Suppressor macrophage treated with lipopolysaccharide for 1 hour (primary cell): ENCODE results near the gene GPR101.

ENCODE experiments used
- DNase-seq, 3 donors: peaks; one replicate each; pipeline ENCODE4 v3.0.0-alpha.2; 2020 to 2022

Gene GPR101

GRCh38 chrX:137033774-137034507 is at the start of gene GPR101:
GPR101 (minus strand) TSS chrX:137033995; CDS start chrX:137031674, 2,321 bp downstream.
- no peak for DNase-seq

DNA sequence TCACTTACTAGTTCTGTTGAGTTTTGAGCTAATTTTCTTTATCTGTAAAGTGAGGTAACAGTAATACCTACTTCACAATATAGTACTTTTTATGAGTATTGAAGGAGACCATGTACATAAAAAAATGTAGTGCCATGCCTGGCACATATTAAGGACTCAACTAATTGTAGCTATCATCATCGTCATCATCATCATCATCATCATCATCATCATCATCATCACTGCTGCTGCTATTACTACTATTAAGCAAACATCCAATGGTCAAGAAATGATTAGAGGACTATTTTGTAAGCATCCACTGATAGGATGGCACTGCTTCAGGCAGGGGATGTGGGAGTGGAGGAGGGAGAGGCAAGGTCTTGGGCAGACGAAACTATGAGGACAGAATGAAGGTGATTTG is 47.4 kb upstream of the GPR101 start:
- no peak for DNase-seq

GRCh38 chrX:137072396-137072795 is 38.6 kb upstream of the GPR101 start:
- DNase-seq: no peak

DNA sequence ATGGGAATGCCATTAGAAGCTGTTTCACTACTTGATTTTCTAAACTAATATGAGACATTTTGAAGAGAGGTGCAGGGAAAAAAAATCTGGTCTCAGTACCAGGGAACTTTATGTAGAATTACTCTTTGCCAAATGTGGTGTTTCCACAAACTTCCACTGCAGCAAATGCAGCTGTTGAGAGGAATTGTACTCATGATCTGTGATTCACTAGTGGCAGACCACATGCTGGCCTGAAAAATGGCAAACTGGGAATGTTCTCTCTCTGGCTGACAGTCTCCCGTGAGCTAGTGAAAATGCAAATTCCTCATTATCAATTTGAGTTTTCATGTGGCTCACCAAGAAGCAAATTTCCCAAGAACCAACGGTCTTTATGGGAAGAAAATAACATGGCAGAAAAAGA is 37.8 kb upstream of the GPR101 start:
- no peak for DNase-seq

GRCh38 chrX:137067147-137067546 is 33.4 kb upstream of the GPR101 start:
- DNase-seq: no peak

DNA sequence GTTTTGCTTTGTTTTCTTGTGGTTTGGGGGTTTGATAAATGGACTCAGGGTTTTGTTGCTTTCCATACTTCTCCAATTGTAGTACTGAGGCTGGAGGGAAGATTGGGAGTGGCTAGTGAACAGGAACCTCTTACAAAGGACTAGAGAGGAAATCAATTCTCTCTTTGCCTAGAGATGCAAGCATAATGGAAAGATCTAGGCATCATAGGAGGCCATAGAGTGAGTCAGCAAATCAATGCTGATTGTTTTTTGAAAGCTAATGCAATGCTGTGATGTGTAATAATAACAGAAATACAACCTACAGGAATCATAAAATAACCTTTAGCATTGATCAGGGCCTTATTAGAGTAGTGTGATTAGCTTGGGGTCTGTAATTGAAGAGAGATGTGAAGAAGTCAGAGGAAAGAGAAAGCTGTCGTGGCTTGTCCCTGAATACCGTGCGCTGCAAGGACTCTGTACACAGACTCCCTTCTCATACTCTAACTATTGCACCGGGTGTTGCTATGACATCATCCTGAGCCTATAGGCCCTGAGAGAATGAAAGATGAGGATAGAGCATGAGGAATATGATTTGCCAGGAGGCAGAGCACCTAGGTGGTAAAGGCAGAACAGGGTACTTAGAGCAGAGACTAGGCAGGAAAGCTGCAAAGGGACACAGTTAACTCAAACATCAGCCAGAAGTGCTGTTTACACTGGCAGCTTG is 29.3 kb upstream of the GPR101 start:
- DNase-seq: no peak

DNA sequence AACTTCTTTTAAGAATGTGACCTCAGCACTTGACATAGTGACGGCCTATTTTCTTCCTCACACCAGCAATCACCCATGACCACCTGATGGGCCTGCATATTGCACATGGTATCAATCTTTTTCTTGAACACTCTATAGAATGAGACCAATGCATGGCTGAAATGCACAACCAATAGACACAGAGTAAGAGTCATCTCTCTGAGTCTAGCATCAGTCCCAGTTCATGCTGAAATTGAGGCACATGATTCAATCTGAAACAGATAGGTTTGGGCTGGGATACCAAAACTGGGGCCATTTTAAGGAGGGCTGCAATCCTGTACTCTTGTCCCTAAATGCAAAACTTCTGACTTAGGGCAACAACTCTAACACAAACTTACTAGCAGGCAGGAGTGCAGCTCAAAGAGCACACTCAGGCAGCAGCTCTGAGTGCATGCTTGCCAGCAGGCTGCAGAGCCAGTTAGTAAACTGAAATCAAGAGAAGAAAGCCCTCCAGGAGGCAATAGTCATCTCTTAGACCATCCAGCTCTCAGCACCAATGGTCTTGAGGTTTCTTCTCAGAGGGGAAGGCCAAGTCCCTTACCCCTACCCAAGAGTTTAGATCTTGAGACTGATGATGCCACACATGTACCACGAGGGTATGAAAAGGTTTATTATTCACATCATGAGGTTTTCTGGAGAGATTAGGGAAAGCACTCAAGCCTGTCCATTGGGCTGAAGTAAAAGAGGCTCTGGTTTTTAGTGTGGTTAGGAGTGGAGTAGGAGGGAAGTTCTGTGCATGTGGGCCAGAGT is 24.7 kb upstream of the GPR101 start:
- no peak for DNase-seq

DNA sequence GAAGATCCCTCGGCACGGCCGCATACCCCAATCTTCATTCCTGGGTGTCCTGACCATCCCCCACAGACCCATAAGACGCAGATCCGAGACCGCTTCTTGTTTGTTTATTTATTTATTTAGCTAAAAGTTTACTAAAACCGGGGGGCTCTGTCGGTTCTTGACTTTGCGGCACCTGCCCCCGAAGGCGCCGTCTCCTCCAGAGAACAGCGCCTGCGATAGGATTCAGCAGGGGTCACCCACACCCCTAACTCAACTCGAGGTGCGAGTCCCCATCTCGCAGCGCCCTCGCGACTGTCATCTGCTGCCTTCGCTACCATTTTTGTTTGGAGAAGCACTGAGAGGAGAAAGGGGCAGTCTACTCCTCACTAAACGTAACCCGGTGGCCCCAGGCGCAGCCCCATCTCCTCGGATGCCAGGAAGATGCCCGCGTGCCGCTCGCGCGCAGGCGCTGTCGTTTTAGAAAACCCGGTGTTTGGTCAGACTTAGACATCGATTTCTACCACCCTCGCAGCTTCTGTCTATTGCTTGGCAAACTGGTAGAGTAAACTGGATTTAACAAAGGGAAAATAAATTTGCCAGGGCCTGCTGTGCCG is 18.9 kb upstream of the GPR101 start:
- no peak for DNase-seq

GRCh38 chrX:137051978-137052642 is 18.3 kb upstream of the GPR101 start:
- DNase-seq: peak; percentile 51 to 73 (median 55)

DNA sequence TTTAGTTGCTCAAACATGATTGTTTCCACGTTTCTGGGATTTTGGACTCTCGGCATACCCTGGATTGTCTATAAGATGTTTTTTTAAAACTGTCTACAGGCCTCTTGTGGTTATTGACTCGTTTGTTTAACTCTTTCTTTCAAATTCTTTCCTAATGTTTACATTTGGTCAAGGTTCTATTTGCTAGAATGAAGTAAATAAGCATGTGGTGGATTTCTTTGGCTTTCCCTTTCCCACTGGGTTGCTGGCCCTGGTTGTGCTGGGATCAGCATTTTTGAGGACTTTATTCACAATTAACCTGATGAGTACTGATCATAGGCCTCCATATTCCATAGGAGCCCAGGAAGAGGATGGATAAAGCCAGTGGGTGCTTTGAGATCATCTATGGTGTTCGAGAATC is 11.1 kb upstream of the GPR101 start:
- DNase-seq: no peak

GRCh38 chrX:137043736-137044135 is 9.9 kb upstream of the GPR101 start:
- DNase-seq: no peak

DNA sequence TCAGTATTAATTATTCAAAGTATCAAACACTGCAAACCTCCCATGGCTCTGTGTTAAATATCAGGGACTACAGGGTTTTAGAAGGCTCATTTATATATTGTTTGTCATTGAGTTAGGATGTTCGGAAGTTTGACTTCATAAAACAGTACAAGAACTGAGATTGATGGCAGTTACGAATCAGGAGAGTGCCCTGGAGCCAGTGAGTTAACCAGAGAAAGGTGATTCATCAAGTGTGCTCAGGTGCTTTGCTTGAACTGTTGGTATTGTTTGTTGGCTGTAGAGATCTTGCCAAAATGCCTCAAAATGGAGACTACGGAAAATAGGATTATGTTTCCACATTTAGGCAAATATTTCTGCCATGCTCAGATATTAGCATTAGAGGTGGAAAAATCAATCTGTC is 7.5 kb upstream of the GPR101 start:
- no peak for DNase-seq

GRCh38 chrX:137040113-137040794 is 6.5 kb upstream of the GPR101 start:
- no peak for DNase-seq

GRCh38 chrX:137034508-137034872 is 695 bp upstream of the GPR101 start:
- DNase-seq: no peak

DNA sequence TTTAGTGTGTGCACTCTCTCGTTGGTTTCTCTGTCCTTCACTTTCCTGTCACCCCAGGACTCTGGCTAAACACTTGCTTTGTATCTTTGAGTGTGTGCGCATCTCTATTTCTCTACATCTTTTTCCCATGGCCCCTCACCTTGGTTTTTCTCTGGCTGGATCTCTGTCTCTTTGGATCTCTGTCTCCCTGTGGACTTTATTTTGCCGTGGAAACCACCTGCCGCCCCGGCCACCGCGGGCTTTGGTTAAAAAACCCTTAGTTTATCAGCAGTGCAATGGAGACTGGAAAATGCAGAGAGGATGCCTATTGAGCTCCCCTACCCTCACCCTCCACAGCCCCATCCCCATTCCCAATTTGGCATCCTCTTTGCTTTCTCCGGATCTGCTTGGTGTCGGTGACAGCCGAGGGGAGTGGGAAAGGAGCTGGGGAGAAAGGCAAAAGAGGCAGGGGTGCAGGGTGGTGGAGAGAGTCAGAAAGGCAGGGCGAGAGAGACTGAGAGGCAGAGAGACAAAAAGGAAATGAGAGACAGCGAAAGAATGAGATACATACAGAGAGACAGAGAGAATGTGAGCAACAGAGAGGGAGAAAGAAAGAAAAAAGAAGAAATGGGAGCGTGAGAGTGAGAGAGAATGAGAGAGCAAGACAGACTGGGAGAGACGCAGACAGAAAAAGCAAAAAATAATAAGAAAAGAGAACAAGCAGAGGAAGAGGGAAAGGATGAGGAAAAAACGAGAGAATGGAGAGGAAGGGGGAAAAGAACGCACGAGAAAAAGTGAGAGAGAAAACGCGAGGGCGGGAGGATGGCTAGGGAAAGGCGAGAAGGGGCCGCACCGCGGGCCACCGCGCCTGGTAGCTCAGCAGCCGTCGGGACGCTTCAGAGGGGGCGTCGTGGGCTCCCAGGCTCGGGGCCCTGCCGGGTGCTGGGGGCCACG is 688 bp downstream of the GPR101 start:
- DNase-seq: no peak

DNA sequence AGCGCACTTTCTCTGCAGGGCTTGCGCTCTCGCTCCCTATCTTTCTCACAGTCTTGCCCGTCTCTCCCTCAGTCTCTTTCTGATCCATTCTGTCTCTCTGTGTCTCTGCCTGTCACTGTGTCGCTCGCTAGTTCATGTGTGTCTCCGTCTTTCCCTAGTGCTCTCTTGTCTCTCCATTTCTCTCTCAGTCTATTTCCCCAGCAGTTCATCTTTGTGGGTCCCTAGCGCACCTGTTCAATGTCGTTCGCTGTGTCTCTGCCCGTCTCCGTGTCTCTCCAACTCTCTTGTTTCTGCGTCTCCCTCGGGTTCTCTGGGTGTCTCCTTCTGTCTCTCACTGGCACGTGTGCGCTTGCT is 1.5 kb downstream of the GPR101 start:
- DNase-seq: no peak

DNA sequence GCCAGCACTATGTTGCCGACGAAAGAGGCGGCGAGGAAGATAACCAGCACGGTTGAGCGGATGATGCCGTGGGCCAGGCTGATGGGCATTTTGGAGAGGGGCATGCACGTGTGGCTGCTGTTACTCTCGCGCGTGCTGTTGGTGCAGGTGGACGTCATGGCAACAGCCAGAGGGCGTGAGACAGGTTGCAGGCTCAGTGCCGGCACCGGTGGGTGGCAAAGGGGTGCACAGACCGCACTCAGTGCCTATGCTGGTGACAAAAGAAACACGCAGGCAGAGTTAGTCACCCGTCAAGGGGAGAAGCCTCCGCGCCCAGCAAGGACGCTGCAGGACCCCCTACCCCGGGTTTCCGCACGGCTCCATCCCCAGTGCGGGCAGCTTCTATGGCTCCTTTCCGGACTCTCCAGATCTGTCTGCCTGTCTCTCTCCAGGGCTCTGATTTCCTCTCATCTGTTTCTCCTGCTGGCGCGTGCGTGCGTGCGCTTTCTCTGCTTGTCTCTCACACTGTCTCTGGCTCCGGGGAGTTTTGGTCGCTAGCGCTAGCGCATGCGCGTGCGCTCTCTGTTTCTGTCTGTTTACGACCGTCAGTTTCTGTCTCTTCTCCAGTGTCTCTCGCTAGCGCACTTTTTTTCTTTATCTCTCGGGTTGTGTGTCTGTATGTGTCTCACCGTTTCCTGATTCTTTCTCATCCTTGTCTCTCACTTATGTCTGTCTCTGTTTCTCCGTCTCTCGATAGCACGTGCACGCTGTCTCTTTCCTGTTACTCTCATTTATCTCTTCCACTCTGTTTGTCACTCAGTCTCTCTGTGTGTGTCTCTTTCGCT is 2.1 kb downstream of the GPR101 start:
- DNase-seq: peak; percentile 20 to 50 (median 33)

DNA sequence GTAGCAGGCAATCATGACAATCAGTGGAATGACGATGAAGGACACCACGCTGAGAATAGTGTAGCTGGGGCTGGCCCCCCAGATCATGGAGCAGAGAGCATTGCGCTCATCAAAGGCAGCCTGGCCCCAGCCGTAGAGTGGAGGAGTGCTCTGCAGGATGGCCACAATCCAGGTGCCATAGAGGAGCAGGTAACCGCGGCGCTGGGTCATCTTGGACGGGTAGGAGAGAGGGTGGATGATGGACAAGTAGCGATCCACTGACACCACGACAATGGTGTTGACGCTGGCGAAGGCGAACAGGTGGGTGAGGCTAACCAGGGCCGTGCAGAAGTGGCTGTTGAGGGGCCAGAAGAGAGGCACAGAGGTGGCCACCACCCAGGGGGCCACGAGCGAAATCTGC is 2.8 kb downstream of the GPR101 start:
- no peak for DNase-seq

DNA sequence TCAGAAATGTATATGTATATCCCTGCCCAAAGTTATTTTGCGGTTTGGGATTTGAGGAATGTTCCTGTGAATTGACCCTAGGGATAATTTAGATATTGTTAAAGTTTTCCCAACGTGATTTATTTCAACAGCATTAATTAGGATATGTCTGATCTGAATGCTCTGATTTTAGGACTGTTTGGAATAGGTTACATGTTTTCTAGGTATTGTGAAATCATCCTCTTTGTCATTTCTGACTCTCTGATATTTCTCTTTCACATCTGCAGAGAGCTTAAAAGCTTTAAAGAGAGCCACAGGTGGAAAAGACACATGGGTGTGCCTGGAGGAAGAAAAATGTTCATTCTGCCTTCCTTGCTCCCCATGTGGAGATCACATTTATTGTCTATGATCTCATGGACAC is 5.1 kb downstream of the GPR101 start:
- DNase-seq: no peak

DNA sequence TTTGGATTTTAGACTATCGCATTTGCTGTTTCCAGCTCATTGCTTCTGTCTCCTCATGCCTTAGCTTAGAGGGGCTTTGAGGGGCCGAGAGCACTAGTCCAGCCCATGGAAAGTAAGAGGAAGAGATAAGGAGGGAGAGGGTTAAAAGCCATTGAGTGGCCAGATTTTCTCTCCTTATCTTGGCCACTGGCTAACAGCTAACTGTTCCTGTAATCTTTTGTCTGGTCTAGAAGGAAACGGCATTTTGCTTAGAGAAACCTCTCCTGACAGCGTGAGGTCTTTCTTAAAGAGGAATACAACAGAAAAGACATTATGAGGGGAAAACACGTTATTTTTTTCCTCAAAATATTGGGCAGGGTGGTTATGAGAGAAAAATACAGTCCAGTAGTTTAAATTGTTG is 7.9 kb downstream of the GPR101 start:
- no peak for DNase-seq
